MM.1S (cell line): ENCODE measurements around the gene CAPN11.

Experiments
- CTCF ChIP-seq: fragments of 300-600 bp; sonication (generic); IDR thresholded peaks from 2 replicates; pipeline ENCODE4 v1.5.1; 2016; ENCODE audit warnings: antibody characterized with exemption, low read length, mixed read lengths
- EZH2 ChIP-seq: fragments of 300-600 bp; sonication (generic); optimal IDR thresholded peaks from 2 replicates; pipeline ENCODE3; 2017; ENCODE audit warnings: low read depth, mild to moderate bottlenecking, antibody characterized with exemption, low read length, mixed read lengths

DNA sequence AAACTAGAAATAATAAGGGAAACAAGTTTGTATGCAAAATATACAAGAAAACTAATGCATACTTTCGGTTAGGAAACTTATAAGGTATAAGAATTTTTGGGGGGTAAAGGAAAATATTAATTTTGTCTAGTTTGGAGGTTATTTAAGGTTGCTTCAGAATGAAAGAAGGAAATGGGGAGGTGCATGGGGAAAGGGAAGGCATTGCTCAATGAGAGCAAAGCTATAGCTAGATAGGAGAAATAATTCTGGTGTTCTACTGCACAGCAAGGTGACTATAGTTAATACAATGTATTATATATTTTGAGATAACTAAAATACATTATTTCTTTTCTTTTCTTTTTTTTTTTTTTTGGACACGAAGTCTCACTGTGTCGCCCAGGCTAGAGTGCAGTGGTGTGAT, 52.7 kb downstream of the CAPN11 start:
- no peak for TF ChIP-seq EZH2
- TF ChIP-seq CTCF = no peak
